Large intestine (tissue), 3 donors: ENCODE measurements around the gene TMEM30A. TPM values are rescaled to one million over a fixed set of nuclear protein-coding genes. Genes with fewer than 3 reads are reported as not detected.
A peak's percentile ranks its signal among the peaks of the same experiment; 100 is the strongest.

Source experiments
- DNase-seq, 2 donors: peaks; one replicate each; pipeline versions ENCODE4 v3.0.0 to v3.0.0-alpha.2; 2013
- H3K27ac ChIP-seq: one replicate; pipeline ENCODE4 v1.5.1; 2013; ENCODE audit warnings: low read length
- H3K27me3 ChIP-seq: 2 replicates; pipeline ENCODE4 v1.6.1; 2013; ENCODE audit warnings: low read length; ENCODE audit not compliant: control insufficient read depth, insufficient read depth
- H3K36me3 ChIP-seq: 2 replicates; pipeline ENCODE4 v1.6.1; 2013; ENCODE audit warnings: low read length; ENCODE audit not compliant: control insufficient read depth, insufficient read depth
- H3K4me1 ChIP-seq: one replicate; pipeline ENCODE4 v1.6.1; 2013; ENCODE audit warnings: low read length; ENCODE audit not compliant: control insufficient read depth, insufficient read depth
- H3K4me3 ChIP-seq: one replicate; pipeline ENCODE4 v1.5.1; 2013; ENCODE audit warnings: low read length
- H3K9me3 ChIP-seq: one replicate; pipeline ENCODE4 v1.6.1; 2013; ENCODE audit warnings: mild to moderate bottlenecking, low read depth, low read length, moderate library complexity; ENCODE audit not compliant: control insufficient read depth
- WGBS: methylation state at CpG from one replicate; pipeline ENCODE4 v1.1.5; 2013; ENCODE audit warnings: low lambda C conversion rate; ENCODE audit not compliant: insufficient coverage; 5-methylcytosine and 5-hydroxymethylcytosine counted together
- polyA plus RNA-seq: library from polyadenylated mRNA; unstranded; fragments of 120-200 nt; gene quantifications from one replicate; pipeline ENCODE4 v1.2.1, GENCODE V29; 2013

TMEM30A gene
- polyA plus RNA-seq, 1 donor: 75.2 TPM

DNA sequence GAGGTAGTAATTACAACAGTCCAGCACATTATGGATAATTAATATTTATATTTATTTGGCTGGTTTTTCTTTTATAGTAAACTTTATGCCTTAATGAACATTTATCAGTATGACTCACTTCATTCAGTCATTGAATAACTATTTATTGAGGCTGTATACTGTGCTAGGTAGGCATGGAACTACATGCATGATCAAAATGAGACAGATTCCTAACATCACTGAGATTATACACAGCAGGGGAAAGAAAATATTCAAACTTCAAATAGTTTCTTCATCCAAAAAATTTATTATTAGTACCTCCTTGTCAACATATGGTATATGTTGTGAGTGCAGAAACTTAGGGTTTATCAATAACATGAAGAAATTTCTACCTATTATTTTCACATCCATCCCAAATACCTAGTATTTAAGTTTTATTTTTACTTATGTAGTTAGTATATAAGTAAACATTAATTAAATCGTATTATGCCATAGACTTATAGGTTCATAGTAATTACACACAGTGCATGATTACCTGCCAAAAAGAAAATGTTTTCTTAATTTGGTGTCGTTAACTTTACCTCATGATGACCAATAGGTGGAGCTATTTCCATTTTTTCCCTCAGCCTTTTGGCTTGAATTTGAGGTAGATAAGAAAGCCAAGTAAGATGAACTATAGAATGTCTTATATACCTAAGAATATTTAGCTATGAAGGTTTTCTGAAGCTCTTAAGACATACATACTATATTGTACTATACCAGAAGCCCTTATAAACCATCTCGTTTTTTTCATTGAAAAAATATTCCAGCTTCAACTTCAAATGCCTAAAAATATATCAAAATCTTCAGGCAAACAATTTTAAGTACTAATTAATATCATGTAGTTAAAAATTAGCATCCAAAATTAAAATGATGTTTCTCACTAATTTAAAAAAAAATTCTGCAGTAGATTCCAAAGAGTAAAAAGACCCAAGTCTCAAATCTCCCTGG lies 12.5 kb upstream of the TMEM30A start:
- H3K4me1 ChIP-seq: no peaks in the 10 kb centered on the region
- WGBS: 0% methylated on average over 2 of the region's 3 CpGs
- H3K9me3 ChIP-seq: no peaks in the 10 kb centered on the region
- H3K27me3 ChIP-seq: no peaks in the 10 kb centered on the region
- H3K27ac ChIP-seq: no peak overlapping the region
- peak in 1 of 2 donors; percentile 32 for DNase-seq
- no peaks in the 10 kb centered on the region for H3K36me3 ChIP-seq
- no peak overlapping the region for H3K4me3 ChIP-seq

DNA sequence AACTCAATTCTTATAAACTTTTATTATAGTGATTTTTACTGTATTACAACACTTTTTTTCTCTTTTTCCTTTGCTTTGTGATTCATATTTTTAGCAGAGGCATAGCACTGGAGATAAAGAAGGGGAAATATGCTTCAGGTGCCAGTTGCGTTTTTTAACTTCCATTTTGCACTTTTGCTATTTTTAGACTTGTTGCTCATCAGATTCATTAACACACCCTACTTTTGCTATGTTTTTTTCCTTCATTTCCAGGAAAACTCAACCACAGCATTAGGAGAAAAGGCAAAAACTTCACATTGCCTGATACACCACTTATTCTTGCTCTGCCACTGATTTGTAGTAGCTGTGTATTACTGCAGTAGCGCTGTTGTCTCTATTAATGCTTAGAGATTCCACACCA lies 8.0 kb upstream of the TMEM30A start:
- DNase-seq: no peak
- no peaks in the 10 kb centered on the region for H3K9me3 ChIP-seq
- 83% methylated on average over 1 of the region's 2 CpGs for WGBS
- no peaks in the 10 kb centered on the region for H3K27me3 ChIP-seq
- H3K36me3 ChIP-seq: no peaks in the 10 kb centered on the region
- no peak overlapping the region for H3K27ac ChIP-seq
- no peaks in the 10 kb centered on the region for H3K4me1 ChIP-seq
- H3K4me3 ChIP-seq: no peak overlapping the region

DNA sequence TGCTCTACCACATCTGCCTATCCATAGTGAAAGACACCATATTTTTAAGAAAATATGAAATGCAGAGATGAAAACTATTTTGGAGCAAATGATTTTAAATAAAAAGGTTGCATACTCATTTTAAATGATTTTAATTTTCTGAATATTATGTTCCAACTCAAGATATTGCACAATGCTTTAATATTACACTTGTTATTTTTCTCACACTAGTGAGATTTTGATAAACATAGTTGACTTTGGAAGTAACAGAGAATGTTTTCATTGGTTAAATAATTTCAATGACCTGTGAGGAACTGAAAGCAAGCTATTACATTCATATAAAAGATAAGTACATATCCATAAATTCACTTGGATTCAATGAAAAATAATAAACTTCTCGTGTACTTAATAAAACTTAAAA lies 7.2 kb upstream of the TMEM30A start:
- no peaks in the 10 kb centered on the region for H3K9me3 ChIP-seq
- no peaks in the 10 kb centered on the region for H3K4me1 ChIP-seq
- DNase-seq: no peak
- no peaks in the 10 kb centered on the region for H3K36me3 ChIP-seq
- no peaks in the 10 kb centered on the region for H3K27me3 ChIP-seq
- no peak overlapping the region for H3K27ac ChIP-seq
- H3K4me3 ChIP-seq: no peak overlapping the region
- 100% methylated on average over 1 of the region's 1 CpG for WGBS

DNA sequence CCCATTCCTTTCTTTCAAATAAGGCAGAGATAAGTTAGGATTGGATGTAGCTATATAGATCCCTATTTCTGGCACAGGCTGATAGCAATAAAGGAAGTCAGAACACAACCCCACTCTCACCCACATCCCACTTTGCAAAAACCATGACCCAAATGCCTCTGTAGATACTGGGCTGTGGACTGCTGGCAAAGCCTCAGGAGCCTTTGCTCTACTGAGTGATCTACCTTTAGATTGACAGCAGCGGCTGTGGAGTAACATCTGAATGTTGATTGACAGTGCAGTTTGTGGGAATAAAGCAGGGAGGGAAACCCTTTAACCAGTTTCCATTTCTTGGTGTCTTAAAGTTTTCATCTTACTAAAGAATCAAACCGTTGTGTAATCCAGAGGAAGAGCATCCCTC lies 6.7 kb upstream of the TMEM30A start:
- Histone ChIP-seq H3K27me3 (no peaks in the 10 kb centered on the region), H3K27ac (no peak overlapping the region), H3K4me1 (no peaks in the 10 kb centered on the region), H3K9me3 (no peaks in the 10 kb centered on the region), H3K4me3 (no peak overlapping the region), H3K36me3 (no peaks in the 10 kb centered on the region)
- no peak for DNase-seq
- no CpG with 5 or more reads among the region's 2 CpGs for WGBS

DNA sequence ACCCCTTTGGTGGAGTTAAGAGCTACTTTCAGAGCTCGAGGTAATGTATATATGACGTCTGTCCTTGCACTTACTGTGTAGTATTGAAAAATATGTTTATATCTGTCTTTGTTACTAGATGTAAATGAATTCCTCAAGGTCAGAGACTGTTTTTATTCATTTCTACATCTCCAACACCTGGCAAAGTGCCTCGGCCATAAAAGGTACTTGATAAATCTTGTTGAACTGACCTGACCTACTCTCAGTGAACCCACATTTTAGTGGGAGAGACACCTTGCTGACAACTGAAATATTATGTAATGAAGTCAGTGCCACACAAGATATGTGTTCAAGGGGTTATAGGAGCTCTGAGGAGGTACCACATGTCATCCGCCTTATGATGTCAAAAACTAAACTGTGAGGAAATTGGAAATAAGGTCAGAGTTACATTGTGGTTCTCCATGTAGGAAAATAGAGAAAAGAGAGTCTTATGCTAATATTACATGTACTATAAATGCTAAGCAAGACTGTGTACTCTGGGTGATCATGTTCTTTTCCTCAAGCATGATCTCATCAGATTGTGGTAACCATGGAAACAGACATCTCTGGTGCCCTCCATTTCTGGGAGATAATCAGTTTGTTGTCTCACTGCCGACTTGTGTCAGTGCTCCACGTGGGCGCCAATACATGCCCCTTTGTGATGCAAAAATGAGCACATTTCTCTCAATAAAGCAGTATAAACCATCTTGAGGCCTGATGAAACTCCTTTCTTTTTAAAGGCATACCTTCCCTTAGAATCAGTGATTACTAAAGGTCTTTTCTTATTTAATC lies 5.7 kb upstream of the TMEM30A start:
- no peak overlapping the region for H3K4me3 ChIP-seq
- H3K4me1 ChIP-seq: no peaks in the 10 kb centered on the region
- no peaks in the 10 kb centered on the region for H3K9me3 ChIP-seq
- no peak overlapping the region for H3K27ac ChIP-seq
- H3K27me3 ChIP-seq: no peaks in the 10 kb centered on the region
- no peak for DNase-seq
- H3K36me3 ChIP-seq: no peaks in the 10 kb centered on the region
- 45% methylated on average over 2 of the region's 7 CpGs for WGBS

DNA sequence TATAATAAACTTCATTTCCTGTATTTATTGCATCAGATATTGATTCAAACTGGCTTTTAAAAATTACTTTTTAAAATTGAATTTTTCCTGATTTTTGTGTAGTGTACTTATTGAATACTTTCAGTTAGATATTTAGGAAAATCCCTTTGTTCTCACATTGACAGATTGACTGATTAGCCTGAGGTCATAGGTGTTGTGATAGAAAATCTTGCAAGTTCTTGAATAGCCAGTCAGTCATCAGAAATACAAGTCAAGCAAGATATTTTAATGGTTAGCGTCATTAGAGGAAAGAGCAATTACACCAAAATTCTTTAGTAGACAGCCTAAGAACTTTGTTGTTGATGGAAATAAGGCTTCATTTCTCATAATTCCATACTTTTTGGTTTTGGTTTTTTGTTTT lies 3.4 kb upstream of the TMEM30A start:
- no CpG with 5 or more reads among the region's 1 CpG for WGBS
- no peak overlapping the region for H3K4me3 ChIP-seq
- no peak overlapping the region for H3K27ac ChIP-seq
- no peaks in the 10 kb centered on the region for H3K9me3 ChIP-seq
- H3K36me3 ChIP-seq: no peaks in the 10 kb centered on the region
- H3K27me3 ChIP-seq: no peaks in the 10 kb centered on the region
- DNase-seq: no peak
- H3K4me1 ChIP-seq: no peaks in the 10 kb centered on the region

DNA sequence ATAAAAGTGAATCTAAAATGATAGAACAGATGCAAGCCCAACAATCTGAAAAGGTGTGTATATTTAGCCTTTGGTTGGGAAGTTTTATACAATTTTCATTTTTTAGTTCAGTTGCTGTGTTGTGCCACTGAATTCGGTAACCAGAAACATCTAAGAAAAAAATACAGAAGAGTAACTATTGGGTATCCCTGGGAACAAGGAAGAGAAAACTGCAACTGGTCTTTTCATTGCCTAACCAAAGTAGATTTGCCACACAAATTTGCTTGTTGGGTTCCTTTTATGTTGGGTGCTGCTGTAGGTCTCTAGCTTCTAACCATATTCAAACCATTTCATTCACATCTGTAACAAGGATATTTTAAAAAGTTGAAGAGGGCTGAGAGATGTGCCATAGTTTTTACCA lies 2.8 kb upstream of the TMEM30A start:
- Histone ChIP-seq H3K4me3 (no peak overlapping the region), H3K27me3 (no peaks in the 10 kb centered on the region), H3K36me3 (no peaks in the 10 kb centered on the region), H3K4me1 (peaks cover 4% of the 10 kb centered on the region), H3K27ac (no peak overlapping the region), H3K9me3 (no peaks in the 10 kb centered on the region)
- no peak for DNase-seq
- WGBS: no CpG with 5 or more reads among the region's 1 CpG

DNA sequence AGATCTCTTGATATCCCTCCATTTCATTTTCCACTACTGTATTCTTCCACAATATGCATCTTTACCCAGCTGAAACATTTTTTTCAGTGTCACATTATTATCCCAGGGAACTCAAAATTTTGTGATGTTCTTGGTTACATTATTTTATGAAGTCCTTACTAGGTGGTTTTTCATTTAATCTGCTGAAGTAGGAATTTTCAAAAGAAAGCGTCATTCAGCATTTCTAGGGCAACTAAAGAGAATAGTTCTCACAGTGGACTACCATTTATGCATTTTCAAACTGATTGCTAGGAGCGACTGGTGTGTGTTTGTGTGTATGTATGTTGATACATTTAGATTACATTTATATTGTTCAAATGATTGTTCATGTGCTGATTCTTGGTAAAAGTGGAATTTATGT lies 2.4 kb upstream of the TMEM30A start:
- WGBS: no CpG with 5 or more reads among the region's 2 CpGs
- no peaks in the 10 kb centered on the region for H3K9me3 ChIP-seq
- DNase-seq: no peak
- peaks cover 7% of the 10 kb centered on the region for H3K4me1 ChIP-seq
- H3K4me3 ChIP-seq: no peak overlapping the region
- H3K27ac ChIP-seq: no peak overlapping the region
- H3K36me3 ChIP-seq: no peaks in the 10 kb centered on the region
- H3K27me3 ChIP-seq: no peaks in the 10 kb centered on the region

DNA sequence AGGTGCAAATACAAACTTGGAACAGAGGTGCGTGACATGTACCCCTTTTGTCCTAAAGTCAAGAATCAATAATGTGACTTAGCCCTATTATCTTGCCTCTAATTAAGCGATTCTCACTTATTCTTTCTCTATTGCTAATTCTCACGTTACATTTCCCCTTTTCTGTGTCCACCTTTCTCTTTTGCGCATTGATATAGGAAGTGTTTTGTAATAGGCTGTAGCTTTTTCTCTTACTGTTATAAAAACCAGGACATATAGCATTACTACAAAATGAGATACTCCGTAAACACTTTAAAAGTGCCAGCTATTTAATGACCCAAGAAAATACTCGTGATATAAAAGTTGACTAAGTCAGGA lies 669 bp upstream of the TMEM30A start:
- Histone ChIP-seq H3K4me1 (peaks cover 7% of the 10 kb centered on the region), H3K27ac (peak overlapping the region; percentile 81), H3K9me3 (no peaks in the 10 kb centered on the region), H3K27me3 (no peaks in the 10 kb centered on the region), H3K36me3 (no peaks in the 10 kb centered on the region), H3K4me3 (peak overlapping the region; percentile 96)
- DNase-seq: no peak
- WGBS: 0% methylated on average over 1 of the region's 6 CpGs

DNA sequence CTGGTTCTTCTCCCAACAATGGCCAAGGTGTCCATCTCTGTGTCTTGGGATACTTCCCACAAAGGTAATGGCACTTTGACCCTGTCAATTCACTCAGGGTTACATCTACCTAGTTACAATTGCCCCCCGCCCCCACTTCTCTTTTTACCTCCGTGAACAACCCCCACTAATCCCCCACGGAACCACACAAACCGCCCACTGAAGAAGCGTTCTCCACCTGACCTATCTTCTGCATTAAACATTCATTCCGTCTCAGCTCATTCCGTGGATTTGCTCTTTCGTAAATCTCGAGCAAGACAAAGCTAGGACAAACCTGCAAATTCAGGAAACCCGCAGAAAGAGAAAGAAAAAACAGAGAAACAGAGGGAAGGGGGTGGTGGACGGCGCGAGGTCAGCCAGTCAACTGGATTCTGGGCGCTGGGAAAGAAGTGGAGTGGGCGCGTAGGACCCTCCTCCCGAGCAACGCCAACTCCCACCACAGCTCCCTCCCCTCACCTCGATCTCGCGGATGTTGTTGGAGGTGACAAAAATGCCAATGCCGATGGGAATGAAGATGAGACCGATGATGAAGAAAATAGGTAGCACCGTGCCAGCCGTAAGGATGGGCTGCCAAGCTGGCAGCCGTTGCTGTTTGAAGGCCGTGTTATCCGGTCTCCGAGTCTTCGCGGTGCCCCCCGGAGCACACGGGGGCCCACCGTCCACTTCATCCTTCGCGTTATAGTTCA lies 523 bp downstream of the TMEM30A start:
- Histone ChIP-seq H3K27ac (peak overlapping the region; percentile 95), H3K27me3 (no peaks in the 10 kb centered on the region), H3K4me3 (peak overlapping the region; percentile 96), H3K4me1 (peaks cover 7% of the 10 kb centered on the region), H3K36me3 (no peaks in the 10 kb centered on the region), H3K9me3 (no peaks in the 10 kb centered on the region)
- 0% methylated on average over 3 of the region's 36 CpGs for WGBS
- DNase-seq: no peak
